Panc1 (cell line): ENCODE results near the gene PTPN11. TPM values are rescaled to one million over a fixed set of nuclear protein-coding genes. Genes with fewer than 3 reads are reported as not detected.
A peak's percentile ranks its signal among the peaks of the same experiment; 100 is the strongest.

Experiments used
- ATAC-seq: fragments of 200-7000 bp; cut with Tn5 transposase; 2 replicates; pipeline ENCODE4 v1.9.1; 2020; ENCODE audit warnings: mild to moderate bottlenecking, moderate library complexity
- BruUV-seq: library from RNA; stranded (reverse); fragments of 400-500 nt; replicated peaks from 2 replicates; lab custom pipeline; 2021; lab: Mats Ljungman, UMichigan
- CTCF ChIA-PET: fragments of 300-600 bp; sonication (Branson Sonifier 250); formaldehyde crosslinking; loops from one replicate; lab custom pipeline; 2022; ENCODE audit warnings: antibody characterized with exemption; lab: Charles Lee
- POLR2A ChIA-PET: fragments of 300-600 bp; sonication (Branson Sonifier 250); formaldehyde crosslinking; loops from one replicate; lab custom pipeline; 2022; ENCODE audit warnings: antibody characterized with exemption; lab: Charles Lee
- DNase-seq: peaks from one replicate; pipeline ENCODE4 v3.0.0-alpha.2; 2010; ENCODE audit warnings: low read depth, low spot score
- H3K27ac ChIP-seq: 2 replicates; pipeline ENCODE4 v1.5.1; 2011; ENCODE audit warnings: mild to moderate bottlenecking, low read length, inconsistent platforms
- H3K27me3 ChIP-seq: fragments of 200-500 bp; sonication (Bioruptor generic); 2 replicates; pipeline ENCODE4 v1.6.0; 2014; ENCODE audit warnings: low read length, inconsistent platforms; ENCODE audit not compliant: control insufficient read depth, insufficient read depth
- H3K36me3 ChIP-seq: fragments of 200-500 bp; sonication (Bioruptor generic); 2 replicates; pipeline ENCODE4 v1.5.1; 2014; ENCODE audit warnings: inconsistent platforms, mild to moderate bottlenecking, low read length, moderate library complexity; ENCODE audit not compliant: control insufficient read depth, insufficient read depth
- H3K4me1 ChIP-seq: 2 replicates; pipeline ENCODE4 v1.5.1; 2011; ENCODE audit warnings: inconsistent platforms, mild to moderate bottlenecking, low read length, moderate library complexity; ENCODE audit not compliant: control insufficient read depth, insufficient read depth
- H3K4me3 ChIP-seq, 2 experiments: 2 replicates each; pipeline ENCODE4 v1.5.1; 2011 to 2012; ENCODE audit warnings: low read depth in 2 of 2, low read length in 2 of 2, mild to moderate bottlenecking in 2 of 2, inconsistent platforms in 1 of 2, moderate library complexity in 1 of 2
- H3K9me3 ChIP-seq: fragments of 200-500 bp; sonication (Bioruptor generic); 2 replicates; pipeline ENCODE4 v1.5.1; 2014; ENCODE audit warnings: low read depth, mild to moderate bottlenecking, inconsistent platforms, low read length, moderate library complexity; ENCODE audit not compliant: control insufficient read depth, insufficient read depth
- POLR2AphosphoS5 ChIP-seq: IDR thresholded peaks from 2 replicates; pipeline ENCODE4 v1.6.1; 2012; ENCODE audit warnings: mild to moderate bottlenecking, low read depth, low read length, moderate library complexity
- SIN3A ChIP-seq: IDR thresholded peaks from 2 replicates; pipeline ENCODE4 v1.6.1; 2012; ENCODE audit warnings: low read depth, mild to moderate bottlenecking, low read length, moderate library complexity, borderline replicate concordance; ENCODE audit not compliant: insufficient read depth
- TCF7L2 ChIP-seq: IDR thresholded peaks from 2 replicates; pipeline ENCODE4 v1.6.1; 2011; ENCODE audit warnings: mild to moderate bottlenecking, low read depth, low read length, inconsistent platforms
- in situ Hi-C: cut with HindIII; loops from 2 replicates; pipeline ENCODE4 v1.10.0; 2016; ENCODE audit warnings: low sequenced_read_pairs, low pct_unique_long_range_greater_than_20kb
- intact Hi-C: fragments of 100-400 bp; cut with micrococcal nuclease; formaldehyde crosslinking; loops from one replicate; pipeline ENCODE4 v1.10.0; 2022; ENCODE audit not compliant: unreplicated experiment
- total RNA-seq: library from RNA; stranded (reverse); gene quantifications from one replicate; pipeline ENCODE4 v1.2.1, GENCODE V29; 2021; ENCODE audit not compliant: unreplicated experiment
- TF ChIP-seq, protein P1 (sequence below), 2 experiments: IDR thresholded peaks; 2 replicates each; pipeline ENCODE4 v1.6.1; 2011 to 2012; ENCODE audit warnings: low read depth in 2 of 2, control low read depth in 1 of 2, low read length in 1 of 2, mild to moderate bottlenecking in 1 of 2, moderate library complexity in 1 of 2; ENCODE audit not compliant: insufficient read depth in 1 of 2
- TF ChIP-seq, protein P2 (sequence below): fragments of 450-650 bp; IDR thresholded peaks from 2 replicates; pipeline ENCODE4 v1.5.1; 2017; ENCODE audit warnings: mild to moderate bottlenecking

Gene PTPN11
- total RNA-seq, 1 experiment from 2014 or later: 139 TPM

DNA sequence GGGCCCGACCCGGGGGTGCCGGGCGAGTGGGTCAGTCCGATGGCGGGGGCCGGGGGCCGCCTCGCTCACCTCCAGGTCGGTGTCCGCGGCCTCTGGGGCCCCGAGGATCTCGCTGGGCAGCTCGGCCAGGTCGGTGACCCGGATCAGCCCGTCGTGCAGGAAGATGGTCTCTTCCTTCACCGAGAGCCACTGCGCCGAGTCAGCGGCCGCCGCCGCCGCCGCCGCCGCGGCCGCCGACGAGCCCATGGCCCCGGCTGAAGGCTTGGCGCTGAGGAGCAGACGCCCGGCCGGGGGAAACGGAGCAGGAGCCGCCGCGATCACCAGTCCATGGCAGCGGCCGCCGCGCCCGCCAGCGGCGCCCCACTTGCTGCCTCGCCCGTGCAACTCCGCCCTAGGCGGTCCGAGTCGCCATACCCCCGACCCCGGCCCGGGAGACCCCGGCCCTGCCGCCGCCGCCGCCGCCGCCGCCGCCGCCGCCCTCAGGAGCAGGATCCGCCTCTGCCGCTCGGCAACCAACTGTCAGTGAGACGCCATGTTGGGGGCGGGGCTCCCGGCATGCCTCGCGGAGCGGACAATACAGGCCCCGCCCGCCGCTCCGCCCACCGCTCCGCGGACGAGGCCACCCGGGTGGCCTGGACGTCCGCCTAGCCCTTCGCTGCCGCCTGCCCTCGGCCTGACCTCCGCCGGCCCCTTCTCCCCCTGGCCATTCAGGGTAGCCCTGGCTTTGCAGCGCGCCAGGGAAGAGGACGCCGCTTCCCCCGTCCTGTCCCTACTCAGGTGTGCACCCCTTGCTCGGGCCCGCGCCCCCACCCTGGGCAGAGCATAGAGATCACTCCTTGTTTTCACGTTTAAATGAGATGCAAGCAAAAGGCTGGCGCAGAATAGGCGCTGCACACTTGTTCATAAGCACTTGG, 36.6 kb upstream of the PTPN11 start, which contains the start of gene HECTD4:
Gene HECTD4 (minus strand): TSS at position 549 of the 914 bp plus-strand sequence. CDS start 303 bp downstream, at position 246.
- Histone ChIP-seq H3K27me3 (no peaks in the 10 kb centered on the region), H3K4me1 (peaks cover 7% of the 10 kb centered on the region), H3K36me3 (no peaks in the 10 kb centered on the region; the same call in 1 of the 2 replicates), H3K27ac (peak within 1 kb of the TSS; percentile 93), H3K9me3 (no peaks in the 10 kb centered on the region), H3K4me3 (peak within 1 kb of the TSS; percentile 78 to 83)
- TF ChIP-seq POLR2AphosphoS5 (peak; percentile 84), SIN3A (peak; percentile 37; the same call in 1 of the 2 replicates)
- TF ChIP-seq, protein P1, sequence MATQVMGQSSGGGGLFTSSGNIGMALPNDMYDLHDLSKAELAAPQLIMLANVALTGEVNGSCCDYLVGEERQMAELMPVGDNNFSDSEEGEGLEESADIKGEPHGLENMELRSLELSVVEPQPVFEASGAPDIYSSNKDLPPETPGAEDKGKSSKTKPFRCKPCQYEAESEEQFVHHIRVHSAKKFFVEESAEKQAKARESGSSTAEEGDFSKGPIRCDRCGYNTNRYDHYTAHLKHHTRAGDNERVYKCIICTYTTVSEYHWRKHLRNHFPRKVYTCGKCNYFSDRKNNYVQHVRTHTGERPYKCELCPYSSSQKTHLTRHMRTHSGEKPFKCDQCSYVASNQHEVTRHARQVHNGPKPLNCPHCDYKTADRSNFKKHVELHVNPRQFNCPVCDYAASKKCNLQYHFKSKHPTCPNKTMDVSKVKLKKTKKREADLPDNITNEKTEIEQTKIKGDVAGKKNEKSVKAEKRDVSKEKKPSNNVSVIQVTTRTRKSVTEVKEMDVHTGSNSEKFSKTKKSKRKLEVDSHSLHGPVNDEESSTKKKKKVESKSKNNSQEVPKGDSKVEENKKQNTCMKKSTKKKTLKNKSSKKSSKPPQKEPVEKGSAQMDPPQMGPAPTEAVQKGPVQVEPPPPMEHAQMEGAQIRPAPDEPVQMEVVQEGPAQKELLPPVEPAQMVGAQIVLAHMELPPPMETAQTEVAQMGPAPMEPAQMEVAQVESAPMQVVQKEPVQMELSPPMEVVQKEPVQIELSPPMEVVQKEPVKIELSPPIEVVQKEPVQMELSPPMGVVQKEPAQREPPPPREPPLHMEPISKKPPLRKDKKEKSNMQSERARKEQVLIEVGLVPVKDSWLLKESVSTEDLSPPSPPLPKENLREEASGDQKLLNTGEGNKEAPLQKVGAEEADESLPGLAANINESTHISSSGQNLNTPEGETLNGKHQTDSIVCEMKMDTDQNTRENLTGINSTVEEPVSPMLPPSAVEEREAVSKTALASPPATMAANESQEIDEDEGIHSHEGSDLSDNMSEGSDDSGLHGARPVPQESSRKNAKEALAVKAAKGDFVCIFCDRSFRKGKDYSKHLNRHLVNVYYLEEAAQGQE (IDR thresholded peaks at IDR 0.05; ENCODE audit: insufficient read depth in 1 of 2, low read depth in 2 of 2, low read length in 1 of 2): no peak
- intact Hi-C loops: no loop called here
- BruUV-seq: no TSS peak
- ATAC-seq (peak; percentile 98), DNase-seq (no peak)
- in situ Hi-C loops: no loop called here
- ChIA-PET CTCF (no interaction called here), POLR2A (no interaction called here)

DNA sequence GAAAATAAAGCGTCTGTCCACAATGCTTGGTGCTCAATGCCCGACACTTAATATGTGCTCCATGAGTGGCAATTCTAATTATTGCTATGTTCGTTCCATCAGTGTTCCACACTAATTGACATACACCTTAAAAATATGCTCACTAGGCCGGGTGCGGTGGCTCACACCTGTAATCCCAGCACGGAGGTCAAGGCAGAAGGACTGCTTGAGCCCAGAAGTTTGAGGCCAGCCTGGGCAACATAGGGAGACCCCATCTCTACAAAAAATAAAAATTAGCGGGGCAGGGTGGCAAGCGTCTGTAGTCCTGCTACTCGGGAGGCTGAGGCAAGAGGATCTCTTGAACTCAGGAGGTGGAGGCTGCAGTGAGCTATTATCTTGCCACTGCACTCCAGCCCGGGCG, 35.9 kb upstream of the PTPN11 start:
- no peaks in the 10 kb centered on the region for H3K27me3 ChIP-seq

More for the DNA sequence above, 35.9 kb upstream of the PTPN11 start:
- no peak for ATAC-seq
- peak overlapping the region; percentile 93 for H3K27ac ChIP-seq
- H3K9me3 ChIP-seq: no peaks in the 10 kb centered on the region
- no peak for TF ChIP-seq TCF7L2
- TF ChIP-seq, protein P2, sequence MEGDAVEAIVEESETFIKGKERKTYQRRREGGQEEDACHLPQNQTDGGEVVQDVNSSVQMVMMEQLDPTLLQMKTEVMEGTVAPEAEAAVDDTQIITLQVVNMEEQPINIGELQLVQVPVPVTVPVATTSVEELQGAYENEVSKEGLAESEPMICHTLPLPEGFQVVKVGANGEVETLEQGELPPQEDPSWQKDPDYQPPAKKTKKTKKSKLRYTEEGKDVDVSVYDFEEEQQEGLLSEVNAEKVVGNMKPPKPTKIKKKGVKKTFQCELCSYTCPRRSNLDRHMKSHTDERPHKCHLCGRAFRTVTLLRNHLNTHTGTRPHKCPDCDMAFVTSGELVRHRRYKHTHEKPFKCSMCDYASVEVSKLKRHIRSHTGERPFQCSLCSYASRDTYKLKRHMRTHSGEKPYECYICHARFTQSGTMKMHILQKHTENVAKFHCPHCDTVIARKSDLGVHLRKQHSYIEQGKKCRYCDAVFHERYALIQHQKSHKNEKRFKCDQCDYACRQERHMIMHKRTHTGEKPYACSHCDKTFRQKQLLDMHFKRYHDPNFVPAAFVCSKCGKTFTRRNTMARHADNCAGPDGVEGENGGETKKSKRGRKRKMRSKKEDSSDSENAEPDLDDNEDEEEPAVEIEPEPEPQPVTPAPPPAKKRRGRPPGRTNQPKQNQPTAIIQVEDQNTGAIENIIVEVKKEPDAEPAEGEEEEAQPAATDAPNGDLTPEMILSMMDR: no peak
- no peak for TF ChIP-seq POLR2AphosphoS5
- no peak for TF ChIP-seq SIN3A
- TF ChIP-seq, protein P1 (IDR thresholded peaks at IDR 0.05; ENCODE audit: insufficient read depth in 1 of 2, low read depth in 2 of 2, low read length in 1 of 2): no peak
- POLR2A ChIA-PET: no interaction called here
- no peak for DNase-seq
- peak overlapping the region; percentile 68 to 83 for H3K4me3 ChIP-seq
- in situ Hi-C loops (no loop called here), intact Hi-C loops (no loop called here)
- CTCF ChIA-PET: no interaction called here
- peaks cover 7% of the 10 kb centered on the region for H3K4me1 ChIP-seq
- no TSS peak for BruUV-seq
- no peaks in the 10 kb centered on the region; the same call in 1 of the 2 replicates for H3K36me3 ChIP-seq
